ENCODE results near the gene TNFAIP1.
A peak's percentile ranks its signal among the peaks of the same experiment; 100 is the strongest.

The TNFAIP1 gene

DNA sequence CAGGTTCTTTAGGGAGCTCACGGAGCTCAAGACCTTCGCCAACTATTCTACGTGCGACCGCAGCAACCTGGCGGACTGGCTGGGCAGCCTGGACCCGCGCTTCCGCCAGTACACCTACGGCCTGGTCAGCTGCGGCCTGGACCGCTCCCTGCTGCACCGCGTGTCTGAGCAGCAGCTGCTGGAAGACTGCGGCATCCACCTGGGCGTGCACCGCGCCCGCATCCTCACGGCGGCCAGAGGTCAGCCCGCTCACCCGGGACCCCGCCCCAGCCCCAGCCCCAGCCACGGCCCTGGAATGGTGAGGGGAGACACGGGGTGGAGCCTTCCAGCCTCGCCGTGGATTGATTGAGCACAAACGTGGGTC is 49.5 kb downstream of the TNFAIP1 start:
- Histone ChIP-seq H3K27ac (no peak overlapping the region), H3K27me3 (no peaks in the 10 kb centered on the region), H3K9me3 (no peaks in the 10 kb centered on the region), H3K4me3 (peak overlapping the region; percentile 40 to 51), H3K36me3 (peaks cover 22 to 67% (median 31%) of the 10 kb centered on the region in 3 donors), H3K4me1 (peaks cover 0 to 4% (median 0%) of the 10 kb centered on the region in 4 donors)
- intact Hi-C loops (cut with DNase I; ENCODE audit: low total_unique reads), result no loop called here
- TF ChIP-seq, protein P1, sequence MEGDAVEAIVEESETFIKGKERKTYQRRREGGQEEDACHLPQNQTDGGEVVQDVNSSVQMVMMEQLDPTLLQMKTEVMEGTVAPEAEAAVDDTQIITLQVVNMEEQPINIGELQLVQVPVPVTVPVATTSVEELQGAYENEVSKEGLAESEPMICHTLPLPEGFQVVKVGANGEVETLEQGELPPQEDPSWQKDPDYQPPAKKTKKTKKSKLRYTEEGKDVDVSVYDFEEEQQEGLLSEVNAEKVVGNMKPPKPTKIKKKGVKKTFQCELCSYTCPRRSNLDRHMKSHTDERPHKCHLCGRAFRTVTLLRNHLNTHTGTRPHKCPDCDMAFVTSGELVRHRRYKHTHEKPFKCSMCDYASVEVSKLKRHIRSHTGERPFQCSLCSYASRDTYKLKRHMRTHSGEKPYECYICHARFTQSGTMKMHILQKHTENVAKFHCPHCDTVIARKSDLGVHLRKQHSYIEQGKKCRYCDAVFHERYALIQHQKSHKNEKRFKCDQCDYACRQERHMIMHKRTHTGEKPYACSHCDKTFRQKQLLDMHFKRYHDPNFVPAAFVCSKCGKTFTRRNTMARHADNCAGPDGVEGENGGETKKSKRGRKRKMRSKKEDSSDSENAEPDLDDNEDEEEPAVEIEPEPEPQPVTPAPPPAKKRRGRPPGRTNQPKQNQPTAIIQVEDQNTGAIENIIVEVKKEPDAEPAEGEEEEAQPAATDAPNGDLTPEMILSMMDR (IDR thresholded peaks at IDR 0.05), result no peak
- DNase-seq, result no peak

DNA sequence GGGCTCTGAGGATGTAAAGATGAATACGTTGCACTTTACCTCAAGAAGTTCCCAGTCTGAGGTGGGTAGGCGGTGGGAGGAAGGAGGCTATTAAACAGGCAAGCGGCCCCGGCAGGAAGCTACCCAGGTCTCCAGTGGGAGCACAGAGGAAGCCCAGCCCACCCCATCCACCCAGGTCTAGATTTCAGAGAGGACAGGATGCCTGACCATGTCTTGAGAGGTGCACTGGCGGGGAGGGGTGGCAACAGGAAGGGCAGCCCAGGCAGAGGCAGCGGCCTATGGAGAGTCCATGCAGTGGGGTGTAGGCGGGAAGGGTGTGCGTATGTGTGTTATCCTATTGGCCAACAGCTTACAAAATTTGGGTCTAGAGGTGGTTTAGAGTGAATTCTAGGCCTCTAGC is 49.8 kb downstream of the TNFAIP1 start:
- Histone ChIP-seq H3K4me1 (peaks cover 0 to 4% (median 0%) of the 10 kb centered on the region in 4 donors), H3K27me3 (no peaks in the 10 kb centered on the region), H3K36me3 (peaks cover 22 to 71% (median 35%) of the 10 kb centered on the region in 3 donors), H3K9me3 (no peaks in the 10 kb centered on the region), H3K27ac (no peak overlapping the region), H3K4me3 (peak overlapping the region; percentile 40 to 51)
- intact Hi-C loops (cut with DNase I; ENCODE audit: low total_unique reads), result no loop called here
- no peak for DNase-seq
- TF ChIP-seq, protein P1 (IDR thresholded peaks at IDR 0.05), result no peak

DNA sequence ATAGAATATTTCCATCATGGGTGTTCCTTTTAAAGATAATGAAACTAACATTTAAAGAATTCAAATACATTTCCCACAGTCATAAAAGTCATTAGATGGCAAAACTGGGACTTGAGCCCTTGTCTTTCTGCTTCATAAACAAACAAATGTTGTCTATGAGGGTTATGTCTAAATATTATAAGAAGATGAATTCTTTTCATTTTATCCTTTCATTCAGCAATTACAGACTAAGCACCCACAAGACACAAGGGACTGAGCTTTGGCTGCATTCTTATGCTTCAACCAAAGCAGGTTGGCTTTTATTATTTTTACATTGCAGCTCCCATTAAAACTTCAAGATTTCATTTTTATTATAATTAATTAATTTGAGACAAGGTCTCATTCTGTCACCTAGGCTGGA is 50.8 kb downstream of the TNFAIP1 start:
- TF ChIP-seq, protein P1 (IDR thresholded peaks at IDR 0.05), result no peak
- H3K36me3 ChIP-seq, result peaks cover 32 to 79% (median 45%) of the 10 kb centered on the region in 3 donors

DNA sequence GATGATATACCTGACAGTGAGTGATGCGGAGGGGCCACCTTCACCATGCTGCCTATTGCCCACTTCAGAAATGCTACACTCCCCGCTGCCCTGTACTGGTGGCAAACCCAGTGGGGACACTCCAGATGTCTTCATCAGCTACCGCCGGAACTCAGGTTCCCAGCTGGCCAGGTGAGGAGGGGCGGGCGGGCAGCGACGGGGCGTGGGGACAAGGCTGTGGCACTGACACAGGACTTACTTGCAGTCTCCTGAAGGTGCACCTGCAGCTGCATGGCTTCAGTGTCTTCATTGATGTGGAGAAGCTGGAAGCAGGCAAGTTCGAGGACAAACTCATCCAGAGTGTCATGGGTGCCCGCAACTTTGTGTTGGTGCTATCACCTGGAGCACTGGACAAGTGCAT is 52.5 kb downstream of the TNFAIP1 start:
- Histone ChIP-seq H3K4me1 (peaks cover 0 to 4% (median 0%) of the 10 kb centered on the region in 4 donors), H3K36me3 (peaks cover 37 to 80% (median 59%) of the 10 kb centered on the region in 3 donors), H3K9me3 (no peaks in the 10 kb centered on the region), H3K27me3 (no peaks in the 10 kb centered on the region), H3K27ac (no peak overlapping the region), H3K4me3 (no peak overlapping the region)
- intact Hi-C loops (cut with DNase I; ENCODE audit: low total_unique reads), result no loop called here
- DNase-seq, result no peak
- TF ChIP-seq, protein P1 (IDR thresholded peaks at IDR 0.05), result no peak

More for the DNA sequence above, 50.8 kb downstream of the TNFAIP1 start:
- Histone ChIP-seq H3K9me3 (no peaks in the 10 kb centered on the region), H3K27me3 (no peaks in the 10 kb centered on the region), H3K4me3 (no peak overlapping the region), H3K27ac (no peak overlapping the region), H3K4me1 (peaks cover 0 to 4% (median 0%) of the 10 kb centered on the region in 4 donors)
- intact Hi-C loops (cut with DNase I; ENCODE audit: low total_unique reads), result no loop called here
- no peak for DNase-seq

DNA sequence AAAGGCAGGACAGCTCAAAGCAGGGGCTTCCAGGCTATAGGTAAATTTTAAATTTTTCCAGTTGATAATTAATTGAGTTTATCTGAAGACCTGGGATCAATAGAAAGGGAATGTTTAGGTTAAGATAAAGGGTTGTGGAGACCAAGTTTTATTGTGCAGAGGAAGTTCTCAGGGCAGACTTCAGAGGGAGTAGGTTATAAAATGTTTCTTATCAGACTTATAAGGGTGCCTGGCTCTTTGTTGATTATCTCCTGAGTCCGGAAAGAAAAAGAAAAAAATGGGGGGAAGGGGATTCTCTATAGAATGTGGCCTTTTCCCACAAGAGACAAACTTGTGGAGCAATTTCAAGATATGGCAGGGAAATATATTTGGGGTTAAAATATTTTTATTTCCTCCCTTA is 54.6 kb downstream of the TNFAIP1 start:
- Histone ChIP-seq H3K27ac (no peak overlapping the region), H3K4me3 (no peak overlapping the region), H3K36me3 (peaks cover 46 to 81% (median 64%) of the 10 kb centered on the region in 3 donors), H3K27me3 (no peaks in the 10 kb centered on the region), H3K4me1 (peaks cover 0 to 4% (median 0%) of the 10 kb centered on the region in 4 donors), H3K9me3 (no peaks in the 10 kb centered on the region)
- intact Hi-C loops (cut with DNase I; ENCODE audit: low total_unique reads), result no loop called here
- no peak for DNase-seq
- TF ChIP-seq, protein P1 (IDR thresholded peaks at IDR 0.05), result no peak

DNA sequence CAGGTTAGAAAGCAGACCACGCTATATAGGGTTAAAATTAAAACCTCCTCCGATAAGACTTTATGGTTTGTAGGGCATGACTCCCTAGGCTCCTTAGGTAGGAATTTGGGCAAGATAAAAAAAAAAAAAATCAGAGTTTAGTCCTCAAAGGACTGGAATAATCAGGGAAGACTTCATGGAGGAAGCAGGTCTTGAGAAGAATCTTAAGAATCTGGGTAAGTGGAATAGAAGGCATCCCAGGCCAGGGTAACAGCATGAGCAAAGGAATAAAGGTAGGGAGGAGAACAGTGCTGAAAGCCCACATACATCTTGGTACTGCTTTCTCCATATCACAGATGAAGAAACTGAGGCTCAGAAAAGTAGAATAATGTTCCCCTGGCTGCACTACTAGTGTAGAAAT is 55.0 kb downstream of the TNFAIP1 start:
- peaks cover 0 to under 1% (median 0%) of the 10 kb centered on the region in 4 donors for H3K4me1 ChIP-seq
- no peak overlapping the region for H3K4me3 ChIP-seq
- no peaks in the 10 kb centered on the region for H3K27me3 ChIP-seq
- H3K9me3 ChIP-seq, result no peaks in the 10 kb centered on the region
- intact Hi-C loops (cut with DNase I; ENCODE audit: low total_unique reads), result no loop called here
- TF ChIP-seq, protein P1 (IDR thresholded peaks at IDR 0.05), result no peak
- H3K27ac ChIP-seq, result no peak overlapping the region
- DNase-seq, result no peak
- H3K36me3 ChIP-seq, result peaks cover 47 to 81% (median 66%) of the 10 kb centered on the region in 3 donors

All from tibial artery (tissue), 4 donors.